Stimulated activated CD8-positive, alpha-beta memory T cell treated with anti-CD3 and anti-CD28 coated beads, Interleukin-15, amount 100 ng/mL, for 4 hours (primary cell): ENCODE results near the gene CDC23.

ENCODE experiments used
- DNase-seq, 2 donors: peaks; one replicate each; pipeline ENCODE4 v3.0.0-alpha.2; 2020; ENCODE audit warnings: low read depth in 2 of 2

The CDC23 gene

DNA sequence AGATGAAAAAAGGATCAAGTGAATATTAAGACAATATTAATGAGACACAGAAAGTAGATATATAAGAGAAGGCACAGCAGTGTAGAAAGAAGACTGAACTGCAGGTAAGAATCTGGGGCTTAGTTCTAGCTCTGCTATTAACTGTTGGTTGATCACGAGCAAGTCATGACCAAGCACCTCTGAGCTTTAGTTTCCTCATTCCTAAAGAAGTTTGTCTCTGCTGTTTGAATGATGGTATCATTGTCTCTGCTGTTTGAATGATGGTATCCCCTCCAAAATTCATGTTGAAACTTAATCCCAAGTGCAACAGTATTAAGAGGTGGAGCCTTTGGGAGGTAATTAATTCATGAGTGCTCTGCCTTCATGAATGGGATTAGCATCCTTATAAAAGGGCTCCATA, 71.4 kb downstream of the CDC23 start:
- DNase-seq = no peak

DNA sequence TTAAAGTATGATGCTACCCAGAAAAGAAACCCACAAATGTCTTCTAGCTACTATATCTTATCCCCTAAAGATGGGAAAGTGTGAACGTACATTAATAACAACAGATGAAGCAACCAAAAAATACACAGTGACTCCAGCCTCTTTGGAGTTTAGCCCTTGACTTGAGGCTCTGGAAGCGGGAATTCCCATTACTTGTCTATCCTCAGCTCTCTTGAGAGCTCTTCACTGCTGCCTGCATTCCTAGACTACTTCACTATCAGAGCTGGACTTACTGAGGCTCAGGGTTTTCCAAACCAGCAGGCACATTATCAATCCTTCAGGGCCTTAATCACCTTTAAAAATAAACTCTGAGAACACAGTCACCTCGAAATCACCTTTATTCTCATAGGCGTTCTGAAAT, 72.9 kb downstream of the CDC23 start:
- no peak for DNase-seq

DNA sequence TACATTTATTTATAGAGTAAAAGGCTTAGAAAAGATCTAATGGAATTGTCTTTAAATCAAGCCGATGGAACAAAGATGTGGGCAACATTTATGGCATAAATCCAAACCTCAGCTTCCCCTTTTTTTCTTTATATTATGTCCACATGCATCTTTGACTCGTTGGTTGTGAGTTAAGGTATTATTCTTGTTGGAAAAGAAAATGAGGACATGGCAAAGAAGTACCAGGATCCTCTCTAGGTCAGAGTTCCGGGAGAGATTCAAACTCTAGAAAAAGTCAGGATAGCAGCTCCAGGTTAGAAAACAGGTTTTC, 73.4 kb downstream of the CDC23 start:
- DNase-seq = no peak

DNA sequence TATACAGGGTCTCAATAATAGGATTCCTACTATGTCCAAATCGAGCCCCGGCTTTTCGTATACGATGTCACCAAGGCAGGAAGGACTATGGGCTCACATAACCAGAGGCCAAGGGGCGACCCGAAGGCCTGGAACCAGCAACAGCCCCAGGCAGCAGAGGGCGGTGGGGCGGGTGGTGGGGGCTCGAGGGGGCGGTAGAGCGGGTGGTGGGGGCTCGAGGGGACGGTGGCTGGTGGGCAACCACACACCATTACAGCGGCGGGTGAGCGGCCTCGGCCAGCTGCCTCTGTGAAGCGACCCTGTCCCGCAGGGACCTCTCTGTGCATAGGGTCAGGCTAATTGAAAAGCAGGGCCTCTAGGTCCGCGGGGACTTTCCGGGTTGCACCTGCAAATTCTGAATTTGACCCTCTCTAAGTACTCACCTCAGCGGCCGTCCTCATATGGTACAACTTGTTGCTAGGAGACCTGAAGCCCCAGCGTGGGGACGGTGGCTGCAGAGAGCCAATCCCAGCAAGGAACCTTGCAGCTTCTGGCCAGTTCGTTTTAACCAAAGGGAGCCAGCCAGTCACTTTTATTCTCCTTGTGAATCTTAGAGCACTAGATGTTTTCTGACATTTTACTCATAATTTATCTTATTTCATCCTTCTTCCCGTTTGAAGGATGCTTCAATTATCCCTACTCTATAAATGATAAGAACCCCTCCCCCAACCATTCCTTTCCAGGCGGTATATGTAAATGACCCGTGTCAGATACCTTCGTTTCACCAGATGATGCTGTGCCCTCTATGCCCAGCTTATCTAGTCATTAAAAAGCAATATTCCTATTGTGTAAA, 74.0 kb downstream of the CDC23 start, which contains the start of gene NME5:
NME5 (minus strand) TSS at position 480 of the 832 bp plus-strand sequence. CDS start 648 bp downstream, outside the sequence.
- DNase-seq = no peak
